ENCODE measurements around the gene ATF6. TPM values are rescaled to one million over a fixed set of nuclear protein-coding genes. Genes with fewer than 3 reads are reported as not detected.

Gene ATF6
- total and polyA plus RNA-seq, 9 of the 15 experiments (the other 6 are each of a cell fraction or from before 2014, with no cell fraction given): 11.7 to 32.4 (median 20.4) TPM

- Histone ChIP-seq H2AFZ (ENCODE audit: low read depth, low read length) (peak overlapping the region; percentile 28; the same call in 1 of the 2 replicates), H3K4me3 (no peak overlapping the region), H3K79me2 (ENCODE audit: control insufficient read depth, insufficient read depth, low read length) (no peaks in the 10 kb centered on the region), H3K36me3 (ENCODE audit: control insufficient read depth, insufficient read depth, low read length) (no peaks in the 10 kb centered on the region), H3K4me2 (ENCODE audit: insufficient read depth, low read length) (no peak overlapping the region), H3K9me3 (replicated peaks; ENCODE audit: control insufficient read depth, insufficient read depth, low read depth, low read length) (no peaks in the 10 kb centered on the region), H3K9me1 (ENCODE audit: control insufficient read depth, insufficient read depth, low read length) (no peaks in the 10 kb centered on the region), H3K27me3 (ENCODE audit: control insufficient read depth in 2 of 2, insufficient read depth in 2 of 2, low read length in 2 of 2) (peaks cover 9 to 73% of the 10 kb centered on the region in 2 experiments), H4K20me1 (replicated peaks; ENCODE audit: control insufficient read depth, insufficient read depth, low read length) (no peaks in the 10 kb centered on the region), H3K27ac (ENCODE audit: extremely low read depth, low read depth, low read length) (no peak overlapping the region), H3K4me1 (replicated peaks in 1 of 2; ENCODE audit: control insufficient read depth in 2 of 2, insufficient read depth in 2 of 2, low read length in 2 of 2) (peaks cover 0 to 13% of the 10 kb centered on the region in 2 experiments; a peak in 2 of 5 replicates), H3K9ac (ENCODE audit: insufficient read depth in 1 of 2, low read depth in 2 of 2, low read length in 2 of 2) (no peak overlapping the region; a peak in 1 of 4 replicates)
- DNase-seq (ENCODE audit: extremely low read depth in 1 of 4, low spot score in 3 of 4): no peak
- ChIA-PET CTCF (ENCODE audit: low intra/inter-chr PET ratio) (no interaction called here), POLR2A (interaction anchor here (0.7 to 1.6 kb wide), 3 partner anchors 9 to 118 kb away, joined by 3 to 4 read pairs (median 4); no protein-coding TSS in a partner anchor)
- ATAC-seq: no peak
- peak; percentile 46 for FAIRE-seq
- intact Hi-C loops (cut with micrococcal nuclease): no loop called here
- no TSS peak for BruUV-seq (replicated peaks)
- WGBS (ENCODE audit: insufficient coverage, low coverage, missing lambda C conversion rate): 2% methylated on average over 5 of the region's 5 CpGs
- TF ChIP-seq ZKSCAN3 (CRISPR knock-in tag; IDR thresholded peaks at IDR 0.05) (no peak), NUFIP1 (IDR thresholded peaks at IDR 0.05; ENCODE audit: partially characterized antibody) (no peak), CBX8 (IDR thresholded peaks at IDR 0.05; ENCODE audit: borderline replicate concordance, extremely low read depth, low read depth, low read length, poor library complexity, severe bottlenecking) (no peak), ZNF146 (CRISPR knock-in tag; IDR thresholded peaks at IDR 0.05; ENCODE audit: unreplicated experiment) (no peak), CBFA2T3 (IDR thresholded peaks at IDR 0.05) (no peak), ZNF79 (CRISPR knock-in tag; IDR thresholded peaks at IDR 0.05; ENCODE audit: low read depth) (no peak), ZNF408 (CRISPR knock-in tag; IDR thresholded peaks at IDR 0.05; ENCODE audit: low read depth) (no peak), CGGBP1 (CRISPR knock-in tag; IDR thresholded peaks at IDR 0.05) (no peak), ZNF165 (CRISPR knock-in tag; IDR thresholded peaks at IDR 0.05; ENCODE audit: borderline replicate concordance) (no peak)
- in situ Hi-C loops (cut with MboI): no loop called here
Measured at GRCh38 chr1:161982507-161982895, 216.4 kb downstream of the ATF6 start.
